Activated naive CD8-positive, alpha-beta T cell treated with anti-CD3 and anti-CD28 coated beads for 36 hours (primary cell): Measurements from ENCODE around the gene GRB10. TPM values are rescaled to one million over a fixed set of nuclear protein-coding genes. Genes with fewer than 3 reads are reported as not detected.

ENCODE experiments used
- DNase-seq: peaks from one replicate; pipeline ENCODE4 v3.0.0; 2021
- H3K27ac Mint-ChIP-seq: one replicate; pipeline ENCODE4 v1.8.0; 2022; ENCODE audit warnings: mild to moderate bottlenecking, moderate library complexity, mixed read lengths
- H3K27me3 Mint-ChIP-seq: one replicate; pipeline ENCODE4 v1.8.0; 2022; ENCODE audit warnings: mild to moderate bottlenecking, mixed read lengths
- H3K36me3 Mint-ChIP-seq: one replicate; pipeline ENCODE4 v1.8.0; 2021; ENCODE audit warnings: mild to moderate bottlenecking, mixed read lengths
- H3K4me1 Mint-ChIP-seq: one replicate; pipeline ENCODE4 v1.8.0; 2021; ENCODE audit warnings: mixed read lengths
- H3K4me3 Mint-ChIP-seq: one replicate; pipeline ENCODE4 v1.8.0; 2022; ENCODE audit warnings: mild to moderate bottlenecking, moderate library complexity, mixed read lengths
- H3K9me3 Mint-ChIP-seq: one replicate; pipeline ENCODE4 v1.8.0; 2022; ENCODE audit warnings: mixed read lengths
- total RNA-seq, 2 experiments: library from RNA; stranded (reverse); gene quantifications; one replicate each; pipeline ENCODE4 v1.2.3, GENCODE V29; 2021

The GRB10 gene
- total RNA-seq, 2 experiments from 2014 or later: 2.4 to 2.5 TPM

DNA sequence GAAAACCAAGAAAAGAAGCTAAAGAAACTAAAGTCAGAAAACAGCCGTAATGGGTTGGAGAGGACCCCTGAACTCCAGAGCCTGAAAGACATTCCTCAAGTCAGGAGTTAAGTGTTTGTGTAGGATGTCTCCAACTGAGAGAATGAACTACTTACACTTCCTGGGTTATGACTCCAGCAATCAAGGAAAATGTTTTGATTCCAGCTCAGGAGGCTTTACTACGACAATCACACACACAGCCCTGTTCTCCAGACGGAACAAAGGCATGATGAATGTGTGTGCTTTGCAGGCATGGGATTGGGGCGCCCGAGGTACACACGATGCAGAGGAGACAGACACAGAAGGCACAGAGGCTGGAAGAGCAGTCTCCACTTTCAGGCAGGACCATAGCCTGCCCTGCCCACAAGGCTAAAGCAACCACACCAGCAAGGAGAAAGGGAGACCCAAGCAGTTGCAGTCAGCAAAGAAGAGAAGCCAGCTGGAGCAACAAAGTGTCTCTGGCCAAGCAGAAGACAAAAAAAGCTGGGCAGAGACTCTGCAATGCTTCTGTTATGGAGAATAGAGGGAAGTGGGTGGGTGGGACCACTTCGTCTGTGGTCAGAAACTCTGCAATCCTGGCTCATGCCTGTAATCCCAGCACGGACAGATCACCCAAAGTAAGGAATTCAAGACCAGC lies 89.1 kb downstream of the GRB10 start:
- DNase-seq: no peak
- no peaks in the 10 kb centered on the region for H3K9me3 Mint-ChIP-seq
- H3K36me3 Mint-ChIP-seq: no peaks in the 10 kb centered on the region
- H3K4me3 Mint-ChIP-seq: no peak overlapping the region
- H3K27ac Mint-ChIP-seq: no peak overlapping the region
- H3K27me3 Mint-ChIP-seq: no peaks in the 10 kb centered on the region
- peaks cover 2% of the 10 kb centered on the region for H3K4me1 Mint-ChIP-seq

DNA sequence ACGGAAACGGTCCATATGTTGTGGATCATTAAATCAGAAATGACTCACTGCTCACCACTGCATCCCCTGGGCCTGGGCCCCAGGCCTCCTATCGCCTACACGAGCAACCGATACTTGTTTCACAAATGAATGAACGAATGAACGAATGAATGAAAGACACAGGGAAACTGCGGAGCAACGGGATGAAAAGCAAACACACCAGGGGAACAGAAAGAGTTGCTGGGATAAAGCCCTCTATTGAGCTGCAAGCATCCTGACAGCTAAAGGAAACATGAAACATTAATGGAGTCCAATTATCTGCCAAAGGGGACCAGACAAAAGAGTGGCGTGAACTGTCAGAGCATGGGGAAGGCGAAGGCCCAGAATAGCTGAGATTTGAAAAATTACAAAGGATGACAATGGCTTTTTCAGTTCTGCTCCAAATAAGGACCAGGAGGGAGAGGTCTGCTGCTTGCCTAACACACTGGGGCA lies 92.1 kb downstream of the GRB10 start:
- Mint-ChIP-seq H3K9me3 (no peaks in the 10 kb centered on the region), H3K27ac (no peak overlapping the region), H3K27me3 (no peaks in the 10 kb centered on the region), H3K36me3 (no peaks in the 10 kb centered on the region), H3K4me3 (no peak overlapping the region), H3K4me1 (no peaks in the 10 kb centered on the region)
- no peak for DNase-seq

DNA sequence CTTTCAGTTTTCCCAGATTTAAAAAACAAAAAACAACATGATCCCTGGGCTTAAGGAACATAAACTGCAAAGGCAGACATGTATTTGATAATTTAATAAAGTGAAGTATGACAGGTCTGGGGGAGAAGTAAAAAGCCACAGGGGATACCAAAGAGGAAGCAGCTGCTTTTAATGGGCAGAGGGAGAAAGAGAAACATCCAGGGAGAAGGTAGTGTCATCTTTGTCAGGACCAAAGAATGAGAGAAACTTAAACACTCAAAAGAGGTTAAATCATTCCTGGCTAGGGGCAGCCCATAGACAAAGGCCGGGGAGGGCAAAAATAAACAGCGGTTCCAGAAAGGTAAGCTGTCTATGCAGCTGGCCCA lies 94.5 kb downstream of the GRB10 start:
- no peaks in the 10 kb centered on the region for H3K27me3 Mint-ChIP-seq
- H3K36me3 Mint-ChIP-seq: no peaks in the 10 kb centered on the region
- H3K9me3 Mint-ChIP-seq: no peaks in the 10 kb centered on the region
- no peaks in the 10 kb centered on the region for H3K4me1 Mint-ChIP-seq
- DNase-seq: no peak
- no peak overlapping the region for H3K27ac Mint-ChIP-seq
- no peak overlapping the region for H3K4me3 Mint-ChIP-seq

DNA sequence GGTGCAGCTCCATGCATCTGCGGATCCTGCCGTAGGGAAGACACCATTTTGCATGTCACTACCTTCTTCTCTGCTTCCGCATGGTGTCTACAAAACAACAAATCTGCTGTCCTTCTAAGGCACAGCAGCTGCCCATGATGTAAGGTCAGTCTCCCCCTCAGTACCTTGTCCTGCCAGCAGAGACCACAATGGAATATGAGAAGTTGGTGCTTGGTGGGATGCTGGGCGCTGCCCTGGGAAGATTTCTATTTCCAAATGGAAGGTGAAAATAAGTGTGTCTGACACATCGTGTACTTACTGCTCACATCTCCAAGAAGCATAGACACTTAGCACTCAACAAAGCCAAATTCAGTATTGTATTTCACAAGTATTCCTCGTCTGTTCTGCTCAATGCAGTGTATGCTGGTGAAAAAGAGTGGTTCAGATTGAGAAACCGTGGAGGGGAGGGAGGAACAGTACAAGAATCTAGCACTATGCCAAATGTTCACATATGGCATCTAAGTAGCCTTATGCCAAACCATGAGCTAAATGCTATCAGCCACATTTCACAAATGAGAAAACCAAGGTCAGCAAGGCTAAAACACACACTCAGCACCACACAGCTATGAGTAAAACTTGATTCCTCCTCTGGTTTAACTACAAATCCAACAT lies 95.0 kb downstream of the GRB10 start:
- H3K9me3 Mint-ChIP-seq: no peaks in the 10 kb centered on the region
- H3K27ac Mint-ChIP-seq: no peak overlapping the region
- no peaks in the 10 kb centered on the region for H3K27me3 Mint-ChIP-seq
- H3K4me1 Mint-ChIP-seq: no peaks in the 10 kb centered on the region
- DNase-seq: no peak
- H3K36me3 Mint-ChIP-seq: no peaks in the 10 kb centered on the region
- H3K4me3 Mint-ChIP-seq: no peak overlapping the region

DNA sequence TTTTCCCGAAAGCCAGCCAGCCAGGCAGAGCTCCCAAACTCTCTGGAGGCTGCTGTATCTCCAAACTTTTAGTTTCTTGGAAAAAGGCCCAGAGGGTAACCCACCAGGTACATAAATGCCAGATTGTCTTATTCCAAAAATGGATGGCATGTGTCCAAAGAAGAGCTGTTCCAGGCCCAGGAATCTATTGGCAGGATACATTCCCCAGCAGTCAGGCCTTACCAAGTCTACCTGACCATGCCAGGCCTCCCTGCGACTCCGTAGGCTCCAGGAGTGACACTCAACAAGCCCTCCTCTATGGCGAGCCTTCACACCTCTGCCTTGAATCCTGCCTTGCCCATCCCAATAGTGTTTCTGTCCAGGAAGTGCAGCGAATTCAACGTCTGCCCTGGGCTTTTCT lies 95.6 kb downstream of the GRB10 start:
- H3K27me3 Mint-ChIP-seq: no peaks in the 10 kb centered on the region
- H3K27ac Mint-ChIP-seq: no peak overlapping the region
- no peaks in the 10 kb centered on the region for H3K36me3 Mint-ChIP-seq
- no peak overlapping the region for H3K4me3 Mint-ChIP-seq
- no peaks in the 10 kb centered on the region for H3K9me3 Mint-ChIP-seq
- no peak for DNase-seq
- H3K4me1 Mint-ChIP-seq: no peaks in the 10 kb centered on the region

DNA sequence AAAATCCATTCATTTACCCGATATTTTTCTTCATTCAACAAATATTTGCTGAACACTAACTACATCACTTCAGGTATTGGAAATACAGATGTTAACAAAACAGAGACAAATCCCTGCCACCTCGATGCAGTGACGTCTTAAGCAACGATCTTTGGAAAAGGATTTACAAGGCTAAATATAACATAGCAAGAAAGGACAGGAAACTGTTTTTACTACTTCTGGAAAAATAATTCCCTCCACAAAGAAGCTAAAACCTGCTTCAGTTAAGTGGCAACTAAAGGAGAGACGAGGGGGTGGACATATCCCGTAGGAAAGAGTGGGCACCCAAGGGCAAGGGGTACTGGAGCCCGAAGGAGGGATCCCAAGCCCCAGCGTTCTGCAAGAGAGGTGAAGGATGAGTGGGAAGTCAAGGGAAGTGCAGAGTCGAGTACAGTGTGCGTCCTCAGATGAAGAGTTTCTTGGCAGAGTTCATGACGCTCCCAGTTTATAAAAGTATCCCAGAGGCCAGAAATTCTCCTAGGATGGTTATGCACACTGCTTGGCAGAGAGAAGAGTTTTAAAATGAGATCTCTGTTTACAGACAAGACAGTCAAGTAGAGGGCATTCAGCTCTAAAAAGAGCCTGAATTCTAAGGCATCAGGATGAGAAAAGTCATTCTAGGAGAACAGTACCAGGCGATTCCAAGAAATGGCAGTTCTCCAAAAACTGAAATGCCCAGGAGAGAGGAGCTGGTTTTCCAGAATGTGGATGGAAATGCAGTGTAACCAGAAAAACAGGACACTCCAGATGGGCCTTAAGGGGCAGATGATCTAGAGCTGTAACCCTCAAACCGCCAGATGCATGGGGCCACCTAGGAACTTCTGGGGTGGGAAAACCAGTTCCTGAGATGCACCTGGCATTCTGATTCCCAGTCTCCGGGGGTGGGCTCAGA lies 97.3 kb downstream of the GRB10 start:
- Mint-ChIP-seq H3K9me3 (no peaks in the 10 kb centered on the region), H3K27ac (no peak overlapping the region), H3K27me3 (no peaks in the 10 kb centered on the region), H3K4me3 (no peak overlapping the region), H3K4me1 (no peaks in the 10 kb centered on the region), H3K36me3 (no peaks in the 10 kb centered on the region)
- no peak for DNase-seq

DNA sequence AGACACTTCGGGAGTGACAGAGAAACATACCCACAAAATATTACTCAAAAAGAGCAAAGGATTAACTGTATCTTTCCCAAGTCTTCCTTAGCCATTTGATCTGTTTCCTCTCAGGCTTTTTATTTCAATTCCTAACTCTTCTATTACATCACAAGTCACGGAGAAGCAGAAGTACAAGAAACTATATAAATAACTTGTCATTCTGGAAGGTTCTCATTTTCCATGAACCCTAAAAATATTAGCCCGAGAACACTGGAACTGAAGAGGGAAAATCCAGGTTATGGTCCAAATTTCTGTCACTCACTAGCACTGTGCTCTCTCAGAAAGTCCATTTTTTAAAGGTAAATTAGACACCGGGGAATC lies 98.0 kb downstream of the GRB10 start:
- Mint-ChIP-seq H3K36me3 (no peaks in the 10 kb centered on the region), H3K27me3 (no peaks in the 10 kb centered on the region), H3K9me3 (no peaks in the 10 kb centered on the region)

DNA sequence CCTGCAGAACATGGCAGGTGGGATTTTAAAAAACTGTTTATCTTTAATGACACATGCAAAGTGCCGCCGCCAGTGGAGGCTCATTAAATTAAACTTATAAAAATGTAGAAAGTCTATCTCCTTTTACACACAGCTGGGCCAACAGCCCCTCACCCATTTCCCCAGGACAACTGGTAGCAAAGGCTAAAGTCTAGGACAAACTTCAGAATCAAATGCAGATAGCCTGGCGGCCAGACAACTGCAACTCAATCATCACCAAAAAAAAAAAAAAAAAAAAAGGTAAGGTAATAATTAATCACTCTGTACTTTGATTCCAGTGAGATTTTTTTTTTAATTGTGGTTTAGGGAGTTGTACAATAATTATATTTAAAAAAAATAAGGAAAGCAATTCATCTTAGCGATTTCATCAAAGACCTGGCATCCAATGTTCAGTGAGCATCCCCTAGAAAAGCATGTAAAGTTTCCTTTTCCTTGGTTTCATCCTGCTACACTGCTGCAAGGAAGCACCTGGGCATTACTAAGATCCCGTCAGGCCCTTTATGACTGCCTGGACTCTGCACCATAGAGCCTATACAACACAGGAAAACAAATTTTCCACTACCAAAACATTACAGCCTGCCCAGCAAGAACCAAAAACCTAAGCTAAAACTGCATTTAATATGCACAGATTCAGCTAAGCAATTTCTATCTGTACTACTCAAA lies 98.5 kb downstream of the GRB10 start:
- H3K27me3 Mint-ChIP-seq: no peaks in the 10 kb centered on the region
- no peaks in the 10 kb centered on the region for H3K36me3 Mint-ChIP-seq
- H3K27ac Mint-ChIP-seq: no peak overlapping the region
- H3K9me3 Mint-ChIP-seq: no peaks in the 10 kb centered on the region
- no peak overlapping the region for H3K4me3 Mint-ChIP-seq
- H3K4me1 Mint-ChIP-seq: no peaks in the 10 kb centered on the region
- DNase-seq: no peak

More for the DNA sequence above, 98.0 kb downstream of the GRB10 start:
- Mint-ChIP-seq H3K4me3 (no peak overlapping the region), H3K4me1 (no peaks in the 10 kb centered on the region), H3K27ac (no peak overlapping the region)
- no peak for DNase-seq

DNA sequence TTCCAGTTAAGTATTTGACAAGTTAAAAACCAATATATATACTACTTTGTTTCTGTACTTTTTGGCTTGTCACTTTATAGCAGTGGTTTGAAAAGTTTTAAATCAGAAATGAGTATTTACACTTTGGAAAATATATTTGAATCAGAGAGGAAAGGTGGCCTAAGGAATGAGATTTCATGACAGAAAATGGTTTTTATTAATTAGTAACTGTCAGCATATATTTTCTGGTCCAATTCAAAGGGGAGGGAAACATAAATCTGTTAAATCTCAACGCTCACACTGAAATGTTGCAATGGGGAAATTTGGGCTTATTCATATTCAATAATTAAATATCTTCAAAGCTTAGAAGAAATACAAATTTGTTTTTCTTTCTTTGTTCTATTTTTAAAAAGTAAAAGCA lies 100.1 kb downstream of the GRB10 start:
- H3K9me3 Mint-ChIP-seq: no peaks in the 10 kb centered on the region
- no peaks in the 10 kb centered on the region for H3K4me1 Mint-ChIP-seq
- H3K36me3 Mint-ChIP-seq: no peaks in the 10 kb centered on the region
- H3K27me3 Mint-ChIP-seq: no peaks in the 10 kb centered on the region
- no peak for DNase-seq
- no peak overlapping the region for H3K27ac Mint-ChIP-seq
- no peak overlapping the region for H3K4me3 Mint-ChIP-seq

DNA sequence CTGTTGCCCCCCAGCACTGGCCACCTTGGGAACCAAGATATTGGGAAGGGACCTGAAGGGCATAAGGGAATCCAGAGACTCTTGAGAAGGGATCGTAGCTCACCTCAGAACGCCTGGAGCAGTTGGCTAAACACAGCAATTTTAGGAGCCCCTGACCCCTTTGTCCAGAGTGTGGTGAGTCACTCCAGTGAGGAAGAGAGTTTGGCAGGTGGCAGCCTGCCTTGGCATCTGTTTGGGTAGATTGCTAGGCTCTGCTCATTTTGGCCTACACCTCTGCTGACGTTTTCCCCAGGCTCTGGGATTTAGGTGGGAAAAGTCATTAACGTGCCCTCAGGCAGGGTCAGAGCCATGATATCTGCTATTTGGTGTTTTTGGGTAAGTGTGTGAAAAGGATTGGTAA lies 100.6 kb downstream of the GRB10 start:
- H3K4me3 Mint-ChIP-seq: no peak overlapping the region
- no peak for DNase-seq
- H3K9me3 Mint-ChIP-seq: no peaks in the 10 kb centered on the region
- no peaks in the 10 kb centered on the region for H3K4me1 Mint-ChIP-seq
- no peaks in the 10 kb centered on the region for H3K36me3 Mint-ChIP-seq
- H3K27ac Mint-ChIP-seq: no peak overlapping the region
- H3K27me3 Mint-ChIP-seq: no peaks in the 10 kb centered on the region

DNA sequence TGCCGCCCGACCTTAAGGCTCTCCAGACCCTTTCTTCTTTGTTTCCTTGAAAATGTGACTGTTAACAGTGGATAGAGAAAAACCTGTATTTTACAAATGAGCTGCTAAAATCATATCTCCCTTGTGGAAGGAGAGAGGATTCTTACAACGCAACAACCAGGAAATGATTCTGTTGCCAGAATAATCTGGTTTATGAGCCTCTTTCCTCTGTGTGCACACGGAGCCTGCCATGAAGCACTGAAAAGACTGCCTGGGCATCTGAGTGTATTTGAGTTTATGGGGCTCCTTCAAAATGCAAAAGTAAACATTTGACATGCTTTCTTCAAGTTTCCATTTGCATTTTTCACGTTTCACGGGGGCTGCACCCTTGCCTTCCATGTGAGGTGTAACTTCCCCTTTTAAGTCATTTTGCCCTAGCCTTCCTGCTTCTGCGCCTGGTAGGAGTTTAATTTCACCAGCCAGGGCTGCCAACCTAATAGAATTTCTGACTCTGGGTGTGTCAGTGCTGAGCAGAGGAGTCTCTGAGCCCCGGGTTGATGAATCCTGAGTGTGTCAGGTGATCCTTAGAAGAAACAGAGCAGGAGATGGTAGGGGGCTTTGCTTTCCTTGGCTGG lies 101.2 kb downstream of the GRB10 start:
- Mint-ChIP-seq H3K27ac (no peak overlapping the region), H3K36me3 (no peaks in the 10 kb centered on the region), H3K27me3 (no peaks in the 10 kb centered on the region), H3K4me1 (no peaks in the 10 kb centered on the region), H3K4me3 (no peak overlapping the region), H3K9me3 (no peaks in the 10 kb centered on the region)
- DNase-seq: no peak

DNA sequence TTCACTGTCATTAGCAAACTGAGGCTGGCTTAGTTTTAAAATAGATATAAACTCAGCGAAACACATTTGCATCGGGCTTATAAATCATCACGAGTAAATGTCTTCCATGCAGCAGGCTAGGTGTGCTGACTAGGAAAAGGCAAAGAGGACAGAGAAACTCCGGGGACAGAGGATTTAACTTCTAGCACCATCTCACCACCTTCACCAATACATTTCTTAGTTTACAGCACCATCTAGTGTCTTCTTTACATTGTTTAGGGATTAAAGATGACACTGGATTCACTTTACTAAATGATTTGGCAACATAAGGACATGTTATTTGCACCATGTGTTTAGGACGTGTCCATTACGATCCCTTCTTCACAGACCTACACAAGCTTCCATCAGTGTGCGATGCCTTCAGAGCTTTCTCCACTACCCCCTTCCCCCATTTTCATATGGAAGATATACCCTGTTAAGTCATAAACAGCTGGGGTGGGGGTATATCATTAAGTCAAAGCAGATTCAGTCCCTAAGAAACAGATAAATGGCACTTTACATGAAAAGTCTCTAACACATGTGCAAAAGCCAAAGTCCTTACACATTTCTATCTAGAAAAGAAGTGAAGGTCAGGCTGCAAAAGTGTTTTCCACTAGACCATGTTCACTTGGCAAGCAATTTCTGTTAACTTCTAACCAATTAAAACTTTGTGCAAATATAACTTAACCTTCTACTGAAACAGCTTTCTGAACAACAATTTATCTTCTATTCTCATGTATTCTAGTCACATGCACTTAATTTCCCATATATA lies 103.3 kb downstream of the GRB10 start:
- H3K4me1 Mint-ChIP-seq: no peaks in the 10 kb centered on the region
- H3K36me3 Mint-ChIP-seq: no peaks in the 10 kb centered on the region
- H3K27ac Mint-ChIP-seq: no peak overlapping the region
- DNase-seq: no peak
- H3K9me3 Mint-ChIP-seq: no peaks in the 10 kb centered on the region
- H3K27me3 Mint-ChIP-seq: no peaks in the 10 kb centered on the region
- no peak overlapping the region for H3K4me3 Mint-ChIP-seq

DNA sequence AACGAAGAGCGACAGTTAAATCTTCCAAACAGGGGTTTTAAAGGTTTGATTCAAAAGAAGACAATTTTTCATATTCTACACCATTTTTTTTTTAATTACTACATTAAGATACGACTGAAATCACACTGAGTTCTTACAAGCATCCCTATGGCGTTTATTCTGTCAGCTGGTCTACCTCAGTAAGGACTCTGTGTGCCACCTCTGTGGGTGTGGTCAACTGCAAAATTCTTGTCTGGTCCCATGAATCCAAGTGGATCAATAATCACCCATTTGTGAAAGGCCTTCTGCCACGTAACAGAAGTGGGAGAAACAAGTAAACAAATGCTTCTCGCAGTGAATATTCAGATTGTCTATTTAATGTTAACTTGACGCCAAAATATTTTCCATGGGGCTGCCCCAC lies 104.1 kb downstream of the GRB10 start:
- DNase-seq: no peak
- no peaks in the 10 kb centered on the region for H3K27me3 Mint-ChIP-seq

DNA sequence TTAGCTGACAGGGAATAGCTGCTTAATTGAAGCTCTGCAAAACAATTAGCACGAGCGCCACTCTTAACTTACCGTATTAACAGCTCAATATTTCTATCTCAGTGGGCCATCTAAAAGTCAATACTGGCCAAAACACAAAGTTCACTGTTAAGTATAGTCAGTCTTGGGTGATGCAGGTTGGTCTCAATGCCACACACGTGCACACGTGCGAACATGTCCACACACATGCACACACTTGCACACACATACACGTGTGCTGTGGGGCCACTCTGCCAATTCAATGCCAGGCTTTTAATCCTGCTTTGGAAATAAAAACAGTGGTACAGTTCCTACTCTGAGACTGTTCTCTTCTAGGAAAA lies 105.1 kb downstream of the GRB10 start:
- no peak for DNase-seq
- H3K9me3 Mint-ChIP-seq: no peaks in the 10 kb centered on the region
- no peak overlapping the region for H3K27ac Mint-ChIP-seq
- no peak overlapping the region for H3K4me3 Mint-ChIP-seq
- H3K27me3 Mint-ChIP-seq: no peaks in the 10 kb centered on the region
- no peaks in the 10 kb centered on the region for H3K36me3 Mint-ChIP-seq
- no peaks in the 10 kb centered on the region for H3K4me1 Mint-ChIP-seq

More for the DNA sequence above, 104.1 kb downstream of the GRB10 start:
- no peaks in the 10 kb centered on the region for H3K9me3 Mint-ChIP-seq
- H3K27ac Mint-ChIP-seq: no peak overlapping the region
- H3K4me3 Mint-ChIP-seq: no peak overlapping the region
- H3K36me3 Mint-ChIP-seq: no peaks in the 10 kb centered on the region
- no peaks in the 10 kb centered on the region for H3K4me1 Mint-ChIP-seq
